IMR-90 (cell line): Measurements from ENCODE around the gene ATP6V0C.
"Not testable (repeated sequence)": the region's sequence is repeated elsewhere in the genome, so short reads cannot be mapped to it uniquely, and the experiment has no call there.

Experiments used
- BHLHE40 ChIP-seq: fragments of 150-350 bp; IDR thresholded peaks from 2 replicates; pipeline ENCODE4 v1.6.1; 2016; ENCODE audit warnings: mild to moderate bottlenecking, low read depth, low read length
- CHD1 ChIP-seq: IDR thresholded peaks from 2 replicates; pipeline ENCODE4 v1.6.1; 2012; ENCODE audit warnings: low read depth, low read length, improper control_type of control experiment
- MAZ ChIP-seq: IDR thresholded peaks from 2 replicates; pipeline ENCODE4 v1.6.1; 2012; ENCODE audit warnings: low read depth, mild to moderate bottlenecking, low read length, improper control_type of control experiment, moderate library complexity, borderline replicate concordance
- NFE2L2 ChIP-seq: fragments of 150-350 bp; IDR thresholded peaks from 2 replicates; pipeline ENCODE4 v1.6.1; 2016; ENCODE audit warnings: low read depth, mild to moderate bottlenecking, low read length
- POLR2A ChIP-seq: IDR thresholded peaks from 2 replicates; pipeline ENCODE4 v1.6.1; 2012; ENCODE audit warnings: mild to moderate bottlenecking, low read depth, low read length
- SMC3 ChIP-seq: fragments of 150-350 bp; IDR thresholded peaks from 2 replicates; pipeline ENCODE4 v1.6.1; 2016; ENCODE audit warnings: low read depth, mild to moderate bottlenecking, antibody characterized with exemption, low read length, moderate library complexity
- TF ChIP-seq, protein P1 (sequence below): conservative IDR thresholded peaks from 2 replicates; pipeline ENCODE4 v1.5.1; 2012; ENCODE audit warnings: mild to moderate bottlenecking, low read depth, low read length, improper control_type of control experiment
- TF ChIP-seq, protein P2 (sequence below): fragments of 150-350 bp; IDR thresholded peaks from 2 replicates; pipeline ENCODE4 v1.6.1; 2016; ENCODE audit warnings: low read depth, mild to moderate bottlenecking, low read length, moderate library complexity, borderline replicate concordance
- TF ChIP-seq, protein P3 (sequence below): fragments of 150-350 bp; IDR thresholded peaks from 2 replicates; pipeline ENCODE4 v1.6.1; 2017; ENCODE audit warnings: mild to moderate bottlenecking, antibody characterized with exemption, low read length, low read depth

DNA sequence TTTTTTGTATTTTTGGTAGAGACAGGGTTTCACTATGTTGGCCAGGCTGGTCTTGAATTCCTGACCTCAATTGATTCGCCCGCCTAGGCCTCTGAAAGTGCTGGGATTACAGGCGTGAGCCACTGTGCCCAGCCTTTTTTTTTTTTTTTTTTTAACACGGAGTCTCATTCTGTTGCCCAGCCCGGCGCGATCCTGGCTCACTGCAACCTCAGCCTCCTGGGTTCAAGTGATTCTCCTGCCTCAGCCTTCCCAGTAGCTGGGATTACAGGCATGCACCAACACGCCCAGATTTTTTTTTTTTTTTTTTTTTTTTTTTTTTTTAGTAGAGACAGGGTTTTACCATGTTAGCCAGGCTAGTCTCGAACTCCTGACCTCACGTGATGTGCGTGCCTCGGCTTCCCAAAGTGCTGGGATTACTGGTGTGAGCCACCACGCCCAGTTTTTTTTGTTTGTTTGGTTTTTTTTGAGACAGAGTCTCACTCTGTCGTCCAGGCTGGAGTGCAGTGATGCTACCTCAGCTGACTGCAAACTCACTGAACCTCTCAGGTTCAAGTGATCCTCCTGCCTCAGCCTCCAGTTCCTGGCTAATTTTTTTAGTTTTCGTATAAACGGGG lies 19.5 kb downstream of the ATP6V0C start:
- TF ChIP-seq, protein P1, sequence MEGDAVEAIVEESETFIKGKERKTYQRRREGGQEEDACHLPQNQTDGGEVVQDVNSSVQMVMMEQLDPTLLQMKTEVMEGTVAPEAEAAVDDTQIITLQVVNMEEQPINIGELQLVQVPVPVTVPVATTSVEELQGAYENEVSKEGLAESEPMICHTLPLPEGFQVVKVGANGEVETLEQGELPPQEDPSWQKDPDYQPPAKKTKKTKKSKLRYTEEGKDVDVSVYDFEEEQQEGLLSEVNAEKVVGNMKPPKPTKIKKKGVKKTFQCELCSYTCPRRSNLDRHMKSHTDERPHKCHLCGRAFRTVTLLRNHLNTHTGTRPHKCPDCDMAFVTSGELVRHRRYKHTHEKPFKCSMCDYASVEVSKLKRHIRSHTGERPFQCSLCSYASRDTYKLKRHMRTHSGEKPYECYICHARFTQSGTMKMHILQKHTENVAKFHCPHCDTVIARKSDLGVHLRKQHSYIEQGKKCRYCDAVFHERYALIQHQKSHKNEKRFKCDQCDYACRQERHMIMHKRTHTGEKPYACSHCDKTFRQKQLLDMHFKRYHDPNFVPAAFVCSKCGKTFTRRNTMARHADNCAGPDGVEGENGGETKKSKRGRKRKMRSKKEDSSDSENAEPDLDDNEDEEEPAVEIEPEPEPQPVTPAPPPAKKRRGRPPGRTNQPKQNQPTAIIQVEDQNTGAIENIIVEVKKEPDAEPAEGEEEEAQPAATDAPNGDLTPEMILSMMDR: not testable (repeated sequence)
- not testable (repeated sequence) for TF ChIP-seq POLR2A, CHD1, MAZ, SMC3, BHLHE40, NFE2L2
- TF ChIP-seq, protein P2, sequence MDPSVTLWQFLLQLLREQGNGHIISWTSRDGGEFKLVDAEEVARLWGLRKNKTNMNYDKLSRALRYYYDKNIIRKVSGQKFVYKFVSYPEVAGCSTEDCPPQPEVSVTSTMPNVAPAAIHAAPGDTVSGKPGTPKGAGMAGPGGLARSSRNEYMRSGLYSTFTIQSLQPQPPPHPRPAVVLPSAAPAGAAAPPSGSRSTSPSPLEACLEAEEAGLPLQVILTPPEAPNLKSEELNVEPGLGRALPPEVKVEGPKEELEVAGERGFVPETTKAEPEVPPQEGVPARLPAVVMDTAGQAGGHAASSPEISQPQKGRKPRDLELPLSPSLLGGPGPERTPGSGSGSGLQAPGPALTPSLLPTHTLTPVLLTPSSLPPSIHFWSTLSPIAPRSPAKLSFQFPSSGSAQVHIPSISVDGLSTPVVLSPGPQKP: not testable (repeated sequence)
- TF ChIP-seq, protein P3, sequence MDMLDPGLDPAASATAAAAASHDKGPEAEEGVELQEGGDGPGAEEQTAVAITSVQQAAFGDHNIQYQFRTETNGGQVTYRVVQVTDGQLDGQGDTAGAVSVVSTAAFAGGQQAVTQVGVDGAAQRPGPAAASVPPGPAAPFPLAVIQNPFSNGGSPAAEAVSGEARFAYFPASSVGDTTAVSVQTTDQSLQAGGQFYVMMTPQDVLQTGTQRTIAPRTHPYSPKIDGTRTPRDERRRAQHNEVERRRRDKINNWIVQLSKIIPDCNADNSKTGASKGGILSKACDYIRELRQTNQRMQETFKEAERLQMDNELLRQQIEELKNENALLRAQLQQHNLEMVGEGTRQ: not testable (repeated sequence)
